ENCODE measurements around the gene RGS6. TPM values are rescaled to one million over a fixed set of nuclear protein-coding genes. Genes with fewer than 3 reads are reported as not detected.

Gene RGS6
- total RNA-seq, 1 donor from 2014 or later = not detected

DNA sequence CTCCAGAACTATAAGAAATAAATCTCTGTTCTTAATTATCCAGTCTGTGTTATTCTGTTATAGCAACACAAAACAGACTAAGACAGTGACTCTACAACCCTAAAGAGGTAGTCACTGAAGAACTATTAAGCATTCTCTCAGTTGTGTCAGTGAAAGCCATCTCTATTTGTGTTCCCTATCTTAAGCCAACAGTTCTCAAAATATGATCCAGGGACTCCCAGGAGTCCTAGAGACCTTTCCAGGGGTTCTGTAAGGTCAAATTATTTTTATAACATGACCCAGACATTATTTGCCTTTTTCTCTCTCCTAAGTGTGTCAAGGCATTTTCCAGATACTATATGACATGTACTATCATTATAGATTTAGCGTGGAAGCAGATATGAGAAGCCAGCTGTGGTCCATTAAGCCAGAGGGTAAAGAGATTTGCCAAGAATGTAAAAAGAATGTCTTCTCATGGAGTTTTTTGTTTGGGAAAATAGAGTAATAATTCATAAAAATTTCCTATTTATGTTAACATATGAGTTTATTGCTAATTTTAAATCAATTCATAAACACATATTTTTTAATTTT lies 315.8 kb downstream of the RGS6 start:
- H3K36me3 Mint-ChIP-seq (ENCODE audit: low read depth) = no peaks in the 10 kb centered on the region
- peaks cover 41% of the 10 kb centered on the region for H3K27me3 Mint-ChIP-seq
- peaks cover 9% of the 10 kb centered on the region for H3K9me3 Mint-ChIP-seq
- H3K4me1 Mint-ChIP-seq = no peaks in the 10 kb centered on the region
- H3K27ac Mint-ChIP-seq = no peak overlapping the region
- intact Hi-C loops (cut with micrococcal nuclease) = no loop called here
- TF ChIP-seq, protein P1, sequence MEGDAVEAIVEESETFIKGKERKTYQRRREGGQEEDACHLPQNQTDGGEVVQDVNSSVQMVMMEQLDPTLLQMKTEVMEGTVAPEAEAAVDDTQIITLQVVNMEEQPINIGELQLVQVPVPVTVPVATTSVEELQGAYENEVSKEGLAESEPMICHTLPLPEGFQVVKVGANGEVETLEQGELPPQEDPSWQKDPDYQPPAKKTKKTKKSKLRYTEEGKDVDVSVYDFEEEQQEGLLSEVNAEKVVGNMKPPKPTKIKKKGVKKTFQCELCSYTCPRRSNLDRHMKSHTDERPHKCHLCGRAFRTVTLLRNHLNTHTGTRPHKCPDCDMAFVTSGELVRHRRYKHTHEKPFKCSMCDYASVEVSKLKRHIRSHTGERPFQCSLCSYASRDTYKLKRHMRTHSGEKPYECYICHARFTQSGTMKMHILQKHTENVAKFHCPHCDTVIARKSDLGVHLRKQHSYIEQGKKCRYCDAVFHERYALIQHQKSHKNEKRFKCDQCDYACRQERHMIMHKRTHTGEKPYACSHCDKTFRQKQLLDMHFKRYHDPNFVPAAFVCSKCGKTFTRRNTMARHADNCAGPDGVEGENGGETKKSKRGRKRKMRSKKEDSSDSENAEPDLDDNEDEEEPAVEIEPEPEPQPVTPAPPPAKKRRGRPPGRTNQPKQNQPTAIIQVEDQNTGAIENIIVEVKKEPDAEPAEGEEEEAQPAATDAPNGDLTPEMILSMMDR (IDR thresholded peaks at IDR 0.05) = no peak
- ATAC-seq (ENCODE audit: low read depth) (no peak), DNase-seq (no peak)
- ChIA-PET CTCF (no interaction called here), POLR2A (no interaction called here)
- H3K4me3 Mint-ChIP-seq = no peak overlapping the region

DNA sequence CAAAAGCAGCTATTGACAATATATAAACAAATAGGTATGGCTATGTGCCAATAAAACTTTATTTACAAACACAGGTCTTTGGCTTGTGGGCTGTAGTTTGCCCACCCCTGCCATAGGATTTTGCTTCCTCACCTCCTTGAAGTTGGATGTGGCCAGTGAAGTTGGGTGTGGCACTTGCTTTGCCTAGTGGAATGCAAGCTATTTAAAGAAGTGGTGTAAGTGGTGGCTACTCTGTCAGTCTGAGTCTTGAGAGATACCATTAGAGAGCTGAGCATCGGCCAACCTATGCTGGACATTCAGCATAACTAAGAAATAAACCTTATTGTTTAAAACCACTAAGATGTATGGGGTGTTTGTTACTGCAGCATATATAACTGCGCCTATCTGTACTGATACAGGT lies 321.3 kb downstream of the RGS6 start:
- Mint-ChIP-seq H3K4me3 (no peak overlapping the region), H3K9me3 (peaks cover 6% of the 10 kb centered on the region), H3K27ac (no peak overlapping the region), H3K27me3 (peaks cover 26% of the 10 kb centered on the region), H3K36me3 (ENCODE audit: low read depth) (no peaks in the 10 kb centered on the region), H3K4me1 (no peaks in the 10 kb centered on the region)
- intact Hi-C loops (cut with micrococcal nuclease) = no loop called here
- CTCF ChIA-PET = no interaction called here
- TF ChIP-seq, protein P1 (IDR thresholded peaks at IDR 0.05) = no peak
- no peak for ATAC-seq (ENCODE audit: low read depth)
- no peak for DNase-seq
- POLR2A ChIA-PET = no interaction called here

DNA sequence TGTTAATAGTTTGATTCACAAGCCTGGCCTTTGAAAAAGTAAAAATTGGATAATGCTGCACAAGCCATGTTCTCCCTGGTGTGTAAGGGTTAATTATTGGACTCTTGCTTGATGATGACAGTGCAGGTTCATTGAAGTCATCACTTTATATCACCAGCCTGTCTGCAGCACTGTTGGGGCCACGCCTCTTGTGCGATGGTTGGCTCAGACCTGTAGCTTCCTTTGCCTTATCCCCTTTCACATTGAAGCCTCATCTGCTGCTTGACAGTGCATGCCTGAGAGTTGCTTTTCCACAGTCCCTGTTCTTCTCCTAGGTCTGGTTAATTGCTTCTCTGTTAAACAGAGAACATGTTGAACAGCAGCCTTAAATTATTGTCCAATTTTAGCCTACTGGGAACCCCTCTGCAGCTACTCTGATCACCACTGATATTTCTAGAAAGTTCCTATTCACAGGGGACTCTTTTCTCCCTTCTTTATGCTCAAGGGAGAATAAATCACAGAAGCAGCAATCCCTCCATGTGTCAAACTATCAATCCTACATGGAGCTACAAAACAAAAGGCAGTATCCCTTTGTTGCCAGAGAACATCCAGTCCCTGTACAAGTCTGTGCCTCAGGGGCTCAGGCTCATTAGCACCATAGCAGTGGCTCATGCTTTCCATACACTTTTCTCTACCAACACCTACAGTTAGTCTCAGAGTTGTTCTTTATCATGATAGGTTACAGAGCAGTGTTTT lies 322.1 kb downstream of the RGS6 start:
- peaks cover 6% of the 10 kb centered on the region for H3K9me3 Mint-ChIP-seq
- no peak overlapping the region for H3K27ac Mint-ChIP-seq
- TF ChIP-seq, protein P1 (IDR thresholded peaks at IDR 0.05) = no peak
- peaks cover 30% of the 10 kb centered on the region for H3K27me3 Mint-ChIP-seq
- H3K36me3 Mint-ChIP-seq (ENCODE audit: low read depth) = no peaks in the 10 kb centered on the region
- ChIA-PET CTCF (no interaction called here), POLR2A (no interaction called here)
- DNase-seq (no peak), ATAC-seq (ENCODE audit: low read depth) (no peak)
- intact Hi-C loops (cut with micrococcal nuclease) = no loop called here
- H3K4me3 Mint-ChIP-seq = no peak overlapping the region
- H3K4me1 Mint-ChIP-seq = no peaks in the 10 kb centered on the region

DNA sequence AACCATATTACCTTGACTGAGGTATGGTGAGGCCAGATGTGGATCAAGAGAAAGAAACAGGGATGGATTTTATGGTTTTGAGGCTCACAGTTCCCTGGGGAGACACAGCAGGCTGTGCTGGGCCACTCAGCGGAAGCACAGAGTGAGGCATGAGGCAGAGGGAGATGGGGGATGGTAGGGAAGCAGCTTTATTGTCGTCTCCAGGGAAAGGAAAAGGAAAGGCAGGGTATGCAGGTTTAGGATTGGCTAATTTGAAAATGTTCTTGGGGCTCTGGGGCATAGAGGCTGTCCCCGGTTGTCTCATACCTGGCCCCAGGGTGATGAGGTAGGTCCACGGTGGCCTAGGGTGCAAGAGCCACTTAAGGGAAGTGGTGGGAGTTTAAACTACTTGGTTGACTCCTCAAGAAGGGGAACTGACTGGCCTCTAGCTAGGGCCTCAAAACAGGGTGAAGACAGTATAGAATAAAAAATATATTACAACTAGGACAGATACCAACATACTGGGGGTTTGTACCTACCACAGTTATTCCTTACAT lies 322.8 kb downstream of the RGS6 start:
- H3K27ac Mint-ChIP-seq = no peak overlapping the region
- no peak for DNase-seq
- no peaks in the 10 kb centered on the region for H3K36me3 Mint-ChIP-seq (ENCODE audit: low read depth)
- no peak for ATAC-seq (ENCODE audit: low read depth)
- no peak overlapping the region for H3K4me3 Mint-ChIP-seq
- TF ChIP-seq, protein P1 (IDR thresholded peaks at IDR 0.05) = no peak
- POLR2A ChIA-PET = no interaction called here
- no peaks in the 10 kb centered on the region for H3K4me1 Mint-ChIP-seq
- peaks cover 28% of the 10 kb centered on the region for H3K27me3 Mint-ChIP-seq
- peaks cover 5% of the 10 kb centered on the region for H3K9me3 Mint-ChIP-seq
- intact Hi-C loops (cut with micrococcal nuclease) = no loop called here
- CTCF ChIA-PET = no interaction called here

DNA sequence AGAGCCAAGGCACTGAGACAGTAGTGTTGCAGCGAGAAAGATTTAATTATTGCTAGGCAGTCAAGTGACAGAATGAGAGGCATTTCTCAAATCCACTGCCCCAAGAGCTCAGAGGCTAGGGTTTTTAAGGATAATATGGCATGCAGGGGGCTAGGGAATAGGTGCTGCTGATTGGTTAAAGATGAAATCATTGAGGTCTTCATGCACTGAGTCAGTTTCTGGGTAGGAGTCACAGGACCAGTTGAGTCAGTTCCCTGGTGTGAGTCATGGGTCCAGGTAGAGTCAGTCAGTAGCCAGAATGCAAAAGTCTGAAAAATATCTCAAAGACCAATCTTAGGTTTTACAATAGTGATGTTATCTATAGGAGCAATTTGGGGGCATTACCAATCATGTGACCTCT lies 323.8 kb downstream of the RGS6 start:
- H3K36me3 Mint-ChIP-seq (ENCODE audit: low read depth) = no peaks in the 10 kb centered on the region
- peaks cover 5% of the 10 kb centered on the region for H3K9me3 Mint-ChIP-seq
- CTCF ChIA-PET = no interaction called here
- DNase-seq (no peak), ATAC-seq (ENCODE audit: low read depth) (no peak)
- peaks cover 22% of the 10 kb centered on the region for H3K27me3 Mint-ChIP-seq
- H3K4me3 Mint-ChIP-seq = no peak overlapping the region
- POLR2A ChIA-PET = no interaction called here
- TF ChIP-seq, protein P1 (IDR thresholded peaks at IDR 0.05) = no peak
- intact Hi-C loops (cut with micrococcal nuclease) = no loop called here
- H3K27ac Mint-ChIP-seq = no peak overlapping the region
- H3K4me1 Mint-ChIP-seq = no peaks in the 10 kb centered on the region
